ENCODE measurements around the gene SPTBN1. TPM values are rescaled to one million over a fixed set of nuclear protein-coding genes. Genes with fewer than 3 reads are reported as not detected.

The SPTBN1 gene
- total and polyA plus RNA-seq, 2 of the 13 experiments (the other 11 are each of a cell fraction or from before 2014, with no cell fraction given) = 123 to 299 TPM

- peaks cover 100% of the 10 kb centered on the region for H3K4me1 ChIP-seq (ENCODE audit: insufficient read depth, low read length)
- peaks cover 8 to 53% of the 10 kb centered on the region in 2 experiments for H3K36me3 ChIP-seq (replicated peaks in 1 of 2; ENCODE audit: control insufficient read depth in 1 of 2, insufficient read depth in 2 of 2, low read length in 2 of 2)
- ATAC-seq (no peak), FAIRE-seq (no peak), DNase-seq (ENCODE audit: low spot score) (no peak)
- H3K27ac ChIP-seq (ENCODE audit: extremely low read length, insufficient read depth, low read length) = no peak overlapping the region
- no peak for TF ChIP-seq ZFP41 (CRISPR knock-in tag; IDR thresholded peaks at IDR 0.05; ENCODE audit: borderline replicate concordance)
- no peak for TF ChIP-seq MTF2 (CRISPR knock-in tag; IDR thresholded peaks at IDR 0.05; ENCODE audit: borderline replicate concordance)
- TF ChIP-seq RBM22 (optimal IDR thresholded peaks at IDR 0.05; ENCODE audit: low read length) = peak; percentile 83
- no peak overlapping the region for H3K4me3 ChIP-seq (replicated peaks in 1 of 3; ENCODE audit: insufficient read depth in 1 of 3, low read depth in 2 of 3, low read length in 3 of 3)
- POLR2A ChIA-PET = interaction anchor here (1.1 to 2.4 kb wide), 2 partner anchors 15 to 29 kb away, joined by 3 to 13 read pairs; no protein-coding TSS in a partner anchor
- intact Hi-C loops (cut with micrococcal nuclease; ENCODE audit: unreplicated experiment) (no loop called here), in situ Hi-C loops (cut with HindIII; ENCODE audit: extremely low pct_ligation_motif_present, low pct_unique_long_range_greater_than_20kb) (no loop called here)
- WGBS (ENCODE audit: low lambda C conversion rate) = 94% methylated on average over 4 of the region's 4 CpGs
- BruUV-seq (replicated peaks) = no TSS peak
- no peak overlapping the region for H2AFZ ChIP-seq (ENCODE audit: low read length)
- no peaks in the 10 kb centered on the region for H3K27me3 ChIP-seq (ENCODE audit: control insufficient read depth in 1 of 2, insufficient read depth in 2 of 2, low read length in 2 of 2)
- CTCF ChIA-PET (ENCODE audit: low intra/inter-chr PET ratio, low total read pairs) = no interaction called here
- H3K4me2 ChIP-seq (ENCODE audit: low read depth, low read length) = no peak overlapping the region
- peaks cover 68% of the 10 kb centered on the region for H4K20me1 ChIP-seq (ENCODE audit: insufficient read depth, low read length)
- H3K9ac ChIP-seq (ENCODE audit: insufficient read depth, low read depth, low read length) = no peak overlapping the region
- peaks cover 100% of the 10 kb centered on the region for H3K79me2 ChIP-seq (ENCODE audit: insufficient read depth, low read length)
- H3K9me3 ChIP-seq (ENCODE audit: low read length) = no peaks in the 10 kb centered on the region
Measured at GRCh38 chr2:54586494-54586893, 130.4 kb downstream of the SPTBN1 start.

GRCh38 chr2:54587171-54588016, 131.3 kb downstream of the SPTBN1 start:
- ChIA-PET CTCF (ENCODE audit: low intra/inter-chr PET ratio, low total read pairs) (no interaction called here), POLR2A (interaction anchor here (1.1 to 2.4 kb wide), 2 partner anchors 16 to 30 kb away, joined by 3 to 13 read pairs; no protein-coding TSS in a partner anchor)
- FAIRE-seq (no peak), ATAC-seq (no peak), DNase-seq (ENCODE audit: low spot score) (no peak)
- Histone ChIP-seq H3K79me2 (ENCODE audit: insufficient read depth, low read length) (peaks cover 100% of the 10 kb centered on the region), H3K27ac (ENCODE audit: extremely low read length, insufficient read depth, low read length) (peak overlapping the region; percentile 92), H3K27me3 (ENCODE audit: control insufficient read depth in 1 of 2, insufficient read depth in 2 of 2, low read length in 2 of 2) (no peaks in the 10 kb centered on the region), H4K20me1 (ENCODE audit: insufficient read depth, low read length) (peaks cover 64% of the 10 kb centered on the region), H3K4me3 (replicated peaks in 1 of 3; ENCODE audit: insufficient read depth in 1 of 3, low read depth in 2 of 3, low read length in 3 of 3) (no peak overlapping the region), H2AFZ (ENCODE audit: low read length) (no peak overlapping the region), H3K9ac (ENCODE audit: insufficient read depth, low read depth, low read length) (no peak overlapping the region), H3K4me1 (ENCODE audit: insufficient read depth, low read length) (peaks cover 95% of the 10 kb centered on the region), H3K9me3 (ENCODE audit: low read length) (no peaks in the 10 kb centered on the region), H3K4me2 (ENCODE audit: low read depth, low read length) (peak overlapping the region; percentile 5; the same call in 1 of the 2 replicates), H3K36me3 (replicated peaks in 1 of 2; ENCODE audit: control insufficient read depth in 1 of 2, insufficient read depth in 2 of 2, low read length in 2 of 2) (peaks cover 8 to 49% of the 10 kb centered on the region in 2 experiments)
- intact Hi-C loops (cut with micrococcal nuclease; ENCODE audit: unreplicated experiment) (loop anchor here (2.0 kb wide), 1 partner anchor 15 kb away; no protein-coding TSS in a partner anchor), in situ Hi-C loops (cut with HindIII; ENCODE audit: extremely low pct_ligation_motif_present, low pct_unique_long_range_greater_than_20kb) (no loop called here)
- no TSS peak for BruUV-seq (replicated peaks)
- WGBS (ENCODE audit: low lambda C conversion rate) = 93% methylated on average over 8 of the region's 8 CpGs
- TF ChIP-seq ZNF607 (CRISPR knock-in tag; IDR thresholded peaks at IDR 0.05; ENCODE audit: borderline replicate concordance) (no peak), ZNF589 (CRISPR knock-in tag; conservative IDR thresholded peaks at IDR 0.05) (no peak), MAFK (conservative IDR thresholded peaks at IDR 0.05 in 1 of 2, IDR thresholded peaks at IDR 0.05 in 1 of 2; ENCODE audit: low read length in 2 of 2) (no peak), RBM22 (optimal IDR thresholded peaks at IDR 0.05; ENCODE audit: low read length) (peak; percentile 98), PAXIP1 (CRISPR knock-in tag; conservative IDR thresholded peaks at IDR 0.05) (0 out of 2 replicates have a peak, but pooled peaks have one; percentile 6), ZBTB33 (CRISPR knock-in tag; IDR thresholded peaks at IDR 0.05) (peak; percentile 72; the same call in 1 of the 2 replicates)
